HepG2 (cell line): ENCODE measurements around the gene RPS6KB2. TPM values are rescaled to one million over a fixed set of nuclear protein-coding genes. Genes with fewer than 3 reads are reported as not detected.

Source experiments
- AHR ChIP-seq: IDR thresholded peaks from 2 replicates; pipeline ENCODE4 v1.6.1; 2018; ENCODE audit warnings: missing genetic modification reagents, missing compliant biosample characterization
- JDP2 ChIP-seq: sonication (generic); formaldehyde crosslinking; IDR thresholded peaks from 2 replicates; pipeline ENCODE4 v1.8.1; 2022; ENCODE audit warnings: missing genetic modification reagents, borderline replicate concordance
- MAZ ChIP-seq, 2 experiments: sonication (generic) in 1 of 2; formaldehyde crosslinking in 1 of 2; IDR thresholded peaks; 2 replicates each; pipeline versions ENCODE4 v1.5.0 to v1.6.1; 2012 to 2020; ENCODE audit warnings: low read depth in 2 of 2, mild to moderate bottlenecking in 2 of 2, borderline replicate concordance in 1 of 2, improper control_type of control experiment in 1 of 2, low read length in 1 of 2, missing genetic modification reagents in 1 of 2, moderate library complexity in 1 of 2
- NR1H2 ChIP-seq: sonication (generic); formaldehyde crosslinking; IDR thresholded peaks from 2 replicates; pipeline ENCODE4 v1.8.1; 2022; ENCODE audit warnings: low read depth, missing genetic modification reagents, borderline replicate concordance
- PAX8 ChIP-seq: sonication (generic); formaldehyde crosslinking; IDR thresholded peaks from 2 replicates; pipeline ENCODE4 v1.8.0; 2022; ENCODE audit warnings: mild to moderate bottlenecking, missing genetic modification reagents, borderline replicate concordance
- PCBP2 ChIP-seq: fragments of 200-400 bp; formaldehyde crosslinking; optimal IDR thresholded peaks from 2 replicates; pipeline ENCODE3; 2018; ENCODE audit warnings: low read length, low read depth; ENCODE audit not compliant: poor library complexity, severe bottlenecking
- SALL1 ChIP-seq: sonication (generic); formaldehyde crosslinking; IDR thresholded peaks from 2 replicates; pipeline ENCODE4 v1.8.0; 2022; ENCODE audit warnings: mild to moderate bottlenecking, missing genetic modification reagents
- TARDBP ChIP-seq: sonication (generic); formaldehyde crosslinking; IDR thresholded peaks from 2 replicates; pipeline ENCODE4 v1.8.0; 2022; ENCODE audit warnings: mild to moderate bottlenecking, missing genetic modification reagents
- TBX2 ChIP-seq: sonication (generic); formaldehyde crosslinking; IDR thresholded peaks from 2 replicates; pipeline ENCODE4 v1.5.0; 2020; ENCODE audit warnings: missing genetic modification reagents, mild to moderate bottlenecking, borderline replicate concordance
- ZNF234 ChIP-seq: sonication (generic); formaldehyde crosslinking; conservative IDR thresholded peaks from 2 replicates; pipeline ENCODE4 v1.5.1; 2020; ENCODE audit warnings: mild to moderate bottlenecking, missing genetic modification reagents
- ZNF350 ChIP-seq: sonication (generic); formaldehyde crosslinking; IDR thresholded peaks from 2 replicates; pipeline ENCODE4 v1.4.0; 2020; ENCODE audit warnings: mild to moderate bottlenecking, low read depth, missing genetic modification reagents, borderline replicate concordance
- ZNF460 ChIP-seq: sonication (generic); formaldehyde crosslinking; IDR thresholded peaks from 2 replicates; pipeline ENCODE4 v1.5.1; 2020; ENCODE audit warnings: missing genetic modification reagents, mild to moderate bottlenecking, borderline replicate concordance
- ZNF670 ChIP-seq: sonication (generic); formaldehyde crosslinking; IDR thresholded peaks from 2 replicates; pipeline ENCODE4 v1.8.0; 2022; ENCODE audit warnings: mild to moderate bottlenecking, missing genetic modification reagents, borderline replicate concordance
- ZNF720 ChIP-seq: sonication (generic); formaldehyde crosslinking; IDR thresholded peaks from 2 replicates; pipeline ENCODE4 v1.4.0; 2020; ENCODE audit warnings: missing genetic modification reagents
- ZNF749 ChIP-seq: sonication (generic); formaldehyde crosslinking; IDR thresholded peaks from 2 replicates; pipeline ENCODE4 v1.8.0; 2022; ENCODE audit warnings: mild to moderate bottlenecking, missing genetic modification reagents, moderate library complexity, borderline replicate concordance
- polyA plus RNA-seq, 8 experiments: library from polyadenylated mRNA; depleted of rRNA in 3 of 8; stranded (reverse) in 7 of 8; unstranded in 1 of 8; fragments of >200 nt; fragmentation: Illumina TruSeq in 4 of 8; extraction: Trizol in 4 of 8; gene quantifications; 2 replicates each; pipeline versions ENCODE4 v1.2.1 to v1.2.3, GENCODE V29; 2011 to 2016; ENCODE audit warnings: low read depth in 4 of 8, missing spikeins in 1 of 8, mixed read lengths in 1 of 8; ENCODE audit not compliant: insufficient read depth in 1 of 8
- total RNA-seq, 5 experiments: library from RNA; depleted of rRNA; stranded (reverse); fragments of >200 nt; fragmentation: Illumina TruSeq; extraction: Trizol; gene quantifications; 2 replicates each; pipeline ENCODE4 v1.2.3, GENCODE V29; 2016; ENCODE audit warnings: low read depth in 1 of 5
- TF ChIP-seq, protein P1 (sequence below): sonication (generic); formaldehyde crosslinking; IDR thresholded peaks from 2 replicates; pipeline ENCODE4 v1.4.0; 2020; ENCODE audit warnings: missing genetic modification reagents
- TF ChIP-seq, protein P2 (sequence below): IDR thresholded peaks from 2 replicates; pipeline ENCODE4 v1.6.1; 2016; ENCODE audit warnings: missing compliant biosample characterization, missing genetic modification reagents, borderline replicate concordance

The RPS6KB2 gene
- total and polyA plus RNA-seq, 2 of the 13 experiments (the other 11 are each of a cell fraction or from before 2014, with no cell fraction given) = 52.9 to 54.8 TPM

- peak; percentile 56; the same call in 1 of the 2 replicates for TF ChIP-seq TBX2 (CRISPR knock-in tag)
- 0 out of 2 replicates have a peak, but pooled peaks have one; percentile 39 for TF ChIP-seq TARDBP (CRISPR knock-in tag)
- TF ChIP-seq MAZ (IDR thresholded peaks at IDR 0.05; ENCODE audit: borderline replicate concordance, low read depth, low read length) = no peak
- no peak for TF ChIP-seq MAZ (CRISPR knock-in tag; IDR thresholded peaks at IDR 0.05; ENCODE audit: low read depth)
- 0 out of 2 replicates have a peak, but pooled peaks have one; percentile 12 for TF ChIP-seq PAX8 (CRISPR knock-in tag)
- TF ChIP-seq SALL1 (CRISPR knock-in tag) = 0 out of 2 replicates have a peak, but pooled peaks have one; percentile 7
- no peak for TF ChIP-seq AHR (CRISPR knock-in tag)
- TF ChIP-seq ZNF350 (CRISPR knock-in tag) = peak; percentile 35; the same call in 1 of the 2 replicates
- TF ChIP-seq ZNF720 (CRISPR knock-in tag) = no peak
- 0 out of 2 replicates have a peak, but pooled peaks have one; percentile 73 for TF ChIP-seq ZNF234 (CRISPR knock-in tag)
- no peak for TF ChIP-seq NR1H2 (CRISPR knock-in tag)
- TF ChIP-seq, protein P1, sequence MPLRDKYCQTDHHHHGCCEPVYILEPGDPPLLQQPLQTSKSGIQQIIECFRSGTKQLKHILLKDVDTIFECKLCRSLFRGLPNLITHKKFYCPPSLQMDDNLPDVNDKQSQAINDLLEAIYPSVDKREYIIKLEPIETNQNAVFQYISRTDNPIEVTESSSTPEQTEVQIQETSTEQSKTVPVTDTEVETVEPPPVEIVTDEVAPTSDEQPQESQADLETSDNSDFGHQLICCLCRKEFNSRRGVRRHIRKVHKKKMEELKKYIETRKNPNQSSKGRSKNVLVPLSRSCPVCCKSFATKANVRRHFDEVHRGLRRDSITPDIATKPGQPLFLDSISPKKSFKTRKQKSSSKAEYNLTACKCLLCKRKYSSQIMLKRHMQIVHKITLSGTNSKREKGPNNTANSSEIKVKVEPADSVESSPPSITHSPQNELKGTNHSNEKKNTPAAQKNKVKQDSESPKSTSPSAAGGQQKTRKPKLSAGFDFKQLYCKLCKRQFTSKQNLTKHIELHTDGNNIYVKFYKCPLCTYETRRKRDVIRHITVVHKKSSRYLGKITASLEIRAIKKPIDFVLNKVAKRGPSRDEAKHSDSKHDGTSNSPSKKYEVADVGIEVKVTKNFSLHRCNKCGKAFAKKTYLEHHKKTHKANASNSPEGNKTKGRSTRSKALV (CRISPR knock-in tag) = peak; percentile 30; the same call in 1 of the 2 replicates
- TF ChIP-seq ZNF749 = 0 out of 2 replicates have a peak, but pooled peaks have one; percentile 48
- no peak for TF ChIP-seq ZNF460 (CRISPR knock-in tag)
- TF ChIP-seq, protein P2, sequence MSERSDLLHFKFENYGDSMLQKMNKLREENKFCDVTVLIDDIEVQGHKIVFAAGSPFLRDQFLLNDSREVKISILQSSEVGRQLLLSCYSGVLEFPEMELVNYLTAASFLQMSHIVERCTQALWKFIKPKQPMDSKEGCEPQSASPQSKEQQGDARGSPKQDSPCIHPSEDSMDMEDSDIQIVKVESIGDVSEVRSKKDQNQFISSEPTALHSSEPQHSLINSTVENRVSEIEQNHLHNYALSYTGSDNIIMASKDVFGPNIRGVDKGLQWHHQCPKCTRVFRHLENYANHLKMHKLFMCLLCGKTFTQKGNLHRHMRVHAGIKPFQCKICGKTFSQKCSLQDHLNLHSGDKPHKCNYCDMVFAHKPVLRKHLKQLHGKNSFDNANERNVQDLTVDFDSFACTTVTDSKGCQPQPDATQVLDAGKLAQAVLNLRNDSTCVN (CRISPR knock-in tag) = no peak
- TF ChIP-seq PCBP2 = no peak
- no peak for TF ChIP-seq JDP2 (CRISPR knock-in tag)
- TF ChIP-seq ZNF670 (CRISPR knock-in tag) = 0 out of 2 replicates have a peak, but pooled peaks have one; percentile 45
Observed at GRCh38 chr11:67400942-67401494, 27.3 kb upstream of the RPS6KB2 start (continued).
